SK-N-SH (cell line): ENCODE measurements around the gene IL6R. TPM values are rescaled to one million over a fixed set of nuclear protein-coding genes. Genes with fewer than 3 reads are reported as not detected.

ENCODE experiments used
- CTCF ChIA-PET: fragments of 300-600, 350-600 bp; formaldehyde crosslinking; extraction: SDS; loops from one replicate; lab custom pipeline; 2021; lab: Yijun Ruan, JAX
- POLR2A ChIA-PET: fragments of 350-600 bp; sonication (Branson Sonifier 250); formaldehyde crosslinking; extraction: SDS; loops from one replicate; lab custom pipeline; 2020; ENCODE audit warnings: antibody characterized with exemption, inconsistent platforms; lab: Yijun Ruan, JAX
- DNase-seq: peaks from one replicate; pipeline ENCODE4 v3.0.0; 2012
- H2AFZ ChIP-seq: fragments of 200-600 bp; sonication (generic); 2 replicates; pipeline ENCODE4 v1.8.1; 2016; ENCODE audit warnings: antibody characterized with exemption, mild to moderate bottlenecking, low read depth
- H3F3A ChIP-seq: fragments of 200-600 bp; sonication (generic); replicated peaks from 2 replicates; pipeline ENCODE3; 2016; ENCODE audit warnings: antibody characterized with exemption, mild to moderate bottlenecking; ENCODE audit not compliant: insufficient read depth
- H3K27ac ChIP-seq, 2 experiments: fragments of 200-500 bp in 1 of 2; fragments of 200-600 bp in 1 of 2; sonication (Bioruptor generic) in 1 of 2; sonication (generic), shearing (Covaris generic) in 1 of 2; 2 replicates each; pipeline versions ENCODE4 v1.5.1 to v1.6.1; 2014 to 2016; ENCODE audit warnings: low read depth in 2 of 2, inconsistent platforms in 1 of 2, low read length in 1 of 2, mild to moderate bottlenecking in 1 of 2, mixed read lengths in 1 of 2
- H3K27me3 ChIP-seq: fragments of 200-600 bp; sonication (generic), shearing (Covaris generic); 2 replicates; pipeline ENCODE4 v1.6.1; 2016; ENCODE audit warnings: mixed run types; ENCODE audit not compliant: insufficient read depth
- H3K36me3 ChIP-seq, 2 experiments: fragments of 200-500 bp in 1 of 2; fragments of 200-600 bp in 1 of 2; sonication (Bioruptor generic) in 1 of 2; sonication (generic) in 1 of 2; replicated peaks in 1 of 2; 2 replicates each; pipeline versions ENCODE3 to v1.5.1; 2014 to 2016; ENCODE audit warnings: low read length in 1 of 2, mild to moderate bottlenecking in 1 of 2; ENCODE audit not compliant: insufficient read depth in 2 of 2, control insufficient read depth in 1 of 2
- H3K4me1 ChIP-seq, 2 experiments: fragments of 200-500 bp in 1 of 2; fragments of 200-600 bp in 1 of 2; sonication (Bioruptor generic) in 1 of 2; sonication (generic), shearing (Covaris generic) in 1 of 2; 2 replicates each; pipeline versions ENCODE4 v1.5.1 to v1.6.1; 2014 to 2016; ENCODE audit warnings: low read depth in 1 of 2, low read length in 1 of 2, mixed run types in 1 of 2; ENCODE audit not compliant: insufficient read depth in 2 of 2, control insufficient read depth in 1 of 2
- H3K4me2 ChIP-seq: fragments of 200-600 bp; sonication (generic), shearing (Covaris generic); 2 replicates; pipeline ENCODE4 v1.6.1; 2017; ENCODE audit warnings: mixed run types
- H3K4me3 ChIP-seq, 2 experiments: fragments of 200-500 bp in 1 of 2; fragments of 200-600 bp in 1 of 2; sonication (Bioruptor generic) in 1 of 2; sonication (generic), shearing (Covaris generic) in 1 of 2; 2 replicates each; pipeline versions ENCODE4 v1.5.1 to v1.8.1; 2014 to 2016; ENCODE audit warnings: low read depth in 2 of 2, inconsistent platforms in 1 of 2, low read length in 1 of 2, mild to moderate bottlenecking in 1 of 2, mixed read lengths in 1 of 2, moderate library complexity in 1 of 2
- H3K79me2 ChIP-seq: fragments of 200-600 bp; sonication (generic); 2 replicates; pipeline ENCODE4 v1.8.1; 2017; ENCODE audit warnings: mild to moderate bottlenecking; ENCODE audit not compliant: insufficient read depth
- H3K9ac ChIP-seq: fragments of 200-600 bp; sonication (generic); 2 replicates; pipeline ENCODE4 v1.6.1; 2017; ENCODE audit warnings: mixed run types
- H3K9me2 ChIP-seq: fragments of 200-600 bp; sonication (generic); 2 replicates; pipeline ENCODE4 v1.6.1; 2017; ENCODE audit warnings: mixed run types
- H3K9me3 ChIP-seq: fragments of 200-600 bp; sonication (generic); 2 replicates; pipeline ENCODE4 v1.6.1; 2017; ENCODE audit warnings: mixed run types, mild to moderate bottlenecking, moderate library complexity
- H4K20me1 ChIP-seq: fragments of 200-600 bp; sonication (generic); 2 replicates; pipeline ENCODE4 v1.6.1; 2017; ENCODE audit warnings: mild to moderate bottlenecking, mixed run types; ENCODE audit not compliant: insufficient read depth
- CHD2 ChIP-seq: fragments of 150-350 bp; IDR thresholded peaks from 2 replicates; pipeline ENCODE4 v1.6.1; 2018; ENCODE audit warnings: low read length; ENCODE audit not compliant: partially characterized antibody
- CTCF ChIP-seq: fragments of 200-600 bp; sonication (generic); IDR thresholded peaks from 2 replicates; pipeline ENCODE4 v1.6.1; 2017; ENCODE audit warnings: antibody characterized with exemption, mild to moderate bottlenecking, moderate library complexity
- EP300 ChIP-seq, 2 experiments: IDR thresholded peaks; 2 replicates each; pipeline versions ENCODE4 v1.4.0 to v1.6.1; 2012; ENCODE audit warnings: borderline replicate concordance in 1 of 2, low read depth in 1 of 2, low read length in 1 of 2
- FOXJ3 ChIP-seq: sonication (generic); formaldehyde crosslinking; IDR thresholded peaks from 2 replicates; pipeline ENCODE4 v1.5.1; 2020; ENCODE audit warnings: mild to moderate bottlenecking, missing genetic modification reagents
- FOXM1 ChIP-seq: IDR thresholded peaks from 2 replicates; pipeline ENCODE4 v1.4.0; 2012; ENCODE audit warnings: low read depth, mild to moderate bottlenecking
- IRF3 ChIP-seq: fragments of 150-350 bp; IDR thresholded peaks from 2 replicates; pipeline ENCODE4 v1.6.1; 2016; ENCODE audit warnings: mild to moderate bottlenecking, low read depth, low read length
- JUND ChIP-seq: IDR thresholded peaks from 2 replicates; pipeline ENCODE4 v1.4.0; 2012
- MXI1 ChIP-seq: IDR thresholded peaks from 2 replicates; pipeline ENCODE4 v1.6.1; 2012; ENCODE audit warnings: mild to moderate bottlenecking, low read depth, low read length, improper control_type of control experiment
- POLR2AphosphoS5 ChIP-seq: IDR thresholded peaks from 2 replicates; pipeline ENCODE4 v1.6.1; 2012; ENCODE audit warnings: low read depth, low read length
- RAD21 ChIP-seq: IDR thresholded peaks from 2 replicates; pipeline ENCODE4 v1.6.1; 2012; ENCODE audit warnings: mild to moderate bottlenecking, low read length
- RCOR1 ChIP-seq: fragments of 150-350 bp; IDR thresholded peaks from 2 replicates; pipeline ENCODE4 v1.6.1; 2017; ENCODE audit warnings: antibody characterized with exemption, low read length
- REST ChIP-seq: IDR thresholded peaks from 2 replicates; pipeline ENCODE4 v1.6.1; 2012; ENCODE audit warnings: mild to moderate bottlenecking, low read depth, low read length, moderate library complexity
- SIN3A ChIP-seq: IDR thresholded peaks from 2 replicates; pipeline ENCODE4 v1.6.1; 2012; ENCODE audit warnings: low read depth, mild to moderate bottlenecking, low read length, moderate library complexity, borderline replicate concordance
- TCF12 ChIP-seq: IDR thresholded peaks from 2 replicates; pipeline ENCODE4 v1.4.0; 2012
- TEAD4 ChIP-seq: IDR thresholded peaks from 2 replicates; pipeline ENCODE4 v1.4.0; 2012; ENCODE audit warnings: mild to moderate bottlenecking, borderline replicate concordance; ENCODE audit not compliant: insufficient read depth
- USF2 ChIP-seq: fragments of 150-350 bp; IDR thresholded peaks from 2 replicates; pipeline ENCODE4 v1.6.1; 2017; ENCODE audit warnings: antibody characterized with exemption, low read length, low read depth, borderline replicate concordance
- WGBS: methylation state at CpG from one replicate; pipeline ENCODE4 v1.1.6; 2017; ENCODE audit warnings: low lambda C conversion rate; 5-methylcytosine and 5-hydroxymethylcytosine counted together
- polyA plus RNA-seq, 3 experiments: library from polyadenylated mRNA; depleted of rRNA; stranded (reverse); fragments of >200 nt; gene quantifications; 2 replicates each; pipeline ENCODE4 v1.2.3, GENCODE V29; 2012

IL6R gene
- polyA plus RNA-seq, 1 of the 3 experiments (the other 2 are of a cell fraction) = 2.8 TPM

GRCh38 chr1:154391086-154391770, 13.9 kb upstream of the IL6R start:
- no peak overlapping the region for H3K4me3 ChIP-seq
- H2AFZ ChIP-seq = no peak overlapping the region
- H3K27ac ChIP-seq = no peak overlapping the region
- TF ChIP-seq POLR2AphosphoS5 (no peak), USF2 (no peak)
- no peaks in the 10 kb centered on the region; the same call in 1 of the 2 replicates for H3K27me3 ChIP-seq
- 74% methylated on average over 9 of the region's 9 CpGs for WGBS
- CTCF ChIA-PET = no interaction called here
- no peaks in the 10 kb centered on the region for H3F3A ChIP-seq
- H3K9me2 ChIP-seq = no peaks in the 10 kb centered on the region
- no peak overlapping the region for H3K4me2 ChIP-seq
- no peaks in the 10 kb centered on the region for H4K20me1 ChIP-seq
- H3K36me3 ChIP-seq = no peaks in the 10 kb centered on the region
- H3K9me3 ChIP-seq = no peaks in the 10 kb centered on the region
- POLR2A ChIA-PET = no interaction called here
- no peak overlapping the region for H3K9ac ChIP-seq
- H3K79me2 ChIP-seq = no peaks in the 10 kb centered on the region
- DNase-seq = no peak
- no peaks in the 10 kb centered on the region for H3K4me1 ChIP-seq

- Histone ChIP-seq H3K4me2 (no peak overlapping the region), H3K9me3 (no peaks in the 10 kb centered on the region), H3K4me3 (no peak overlapping the region), H3F3A (no peaks in the 10 kb centered on the region), H3K9me2 (no peaks in the 10 kb centered on the region), H3K36me3 (no peaks in the 10 kb centered on the region), H3K27me3 (no peaks in the 10 kb centered on the region; the same call in 1 of the 2 replicates), H4K20me1 (no peaks in the 10 kb centered on the region), H3K9ac (no peak overlapping the region), H2AFZ (no peak overlapping the region), H3K79me2 (no peaks in the 10 kb centered on the region), H3K27ac (no peak overlapping the region), H3K4me1 (no peaks in the 10 kb centered on the region)
- POLR2A ChIA-PET = no interaction called here
- CTCF ChIA-PET = interaction anchor here (0.9 kb wide), 1 partner anchor 73 kb away, joined by 3 read pairs; the partner anchor contains the start of gene ATP8B2
- 80% methylated on average over 4 of the region's 4 CpGs for WGBS
- DNase-seq = no peak
- TF ChIP-seq IRF3 = no peak
- no peak for TF ChIP-seq TEAD4
- TF ChIP-seq CTCF = no peak
- TF ChIP-seq JUND = no peak
- no peak for TF ChIP-seq RAD21
- TF ChIP-seq MXI1 = no peak
- TF ChIP-seq USF2 = no peak
- no peak for TF ChIP-seq TCF12
- no peak for TF ChIP-seq RCOR1
- no peak for TF ChIP-seq EP300 (IDR thresholded peaks at IDR 0.05; ENCODE audit: borderline replicate concordance in 1 of 2, low read depth in 1 of 2, low read length in 1 of 2)
- TF ChIP-seq POLR2AphosphoS5 = no peak
- TF ChIP-seq SIN3A = no peak
- no peak for TF ChIP-seq REST
- TF ChIP-seq FOXJ3 = no peak
- no peak for TF ChIP-seq CHD2
- no peak for TF ChIP-seq FOXM1
These were observed 7.0 kb upstream of the IL6R start for GRCh38 chr1:154398141-154398540.
